Peyer's patch (tissue), 4 donors: ENCODE results near the gene CYP2U1.

Source experiments
- POLR2A ChIP-seq, 2 donors: fragments of 450-650 bp; IDR thresholded peaks; one replicate each; pipeline ENCODE4 v1.5.1; 2017; ENCODE audit warnings: antibody characterized with exemption in 2 of 2, mild to moderate bottlenecking in 2 of 2, moderate library complexity in 2 of 2
- TF ChIP-seq, protein P1 (sequence below), 6 experiments: fragments of 450-650 bp in 4 of 6; fragments of 200-600 bp in 2 of 6; sonication (generic) in 1 of 6; IDR thresholded peaks; one replicate each; pipeline ENCODE4 v1.5.1; 2017 to 2019; ENCODE audit warnings: antibody characterized with exemption in 6 of 6, mild to moderate bottlenecking in 3 of 6, moderate library complexity in 1 of 6

DNA sequence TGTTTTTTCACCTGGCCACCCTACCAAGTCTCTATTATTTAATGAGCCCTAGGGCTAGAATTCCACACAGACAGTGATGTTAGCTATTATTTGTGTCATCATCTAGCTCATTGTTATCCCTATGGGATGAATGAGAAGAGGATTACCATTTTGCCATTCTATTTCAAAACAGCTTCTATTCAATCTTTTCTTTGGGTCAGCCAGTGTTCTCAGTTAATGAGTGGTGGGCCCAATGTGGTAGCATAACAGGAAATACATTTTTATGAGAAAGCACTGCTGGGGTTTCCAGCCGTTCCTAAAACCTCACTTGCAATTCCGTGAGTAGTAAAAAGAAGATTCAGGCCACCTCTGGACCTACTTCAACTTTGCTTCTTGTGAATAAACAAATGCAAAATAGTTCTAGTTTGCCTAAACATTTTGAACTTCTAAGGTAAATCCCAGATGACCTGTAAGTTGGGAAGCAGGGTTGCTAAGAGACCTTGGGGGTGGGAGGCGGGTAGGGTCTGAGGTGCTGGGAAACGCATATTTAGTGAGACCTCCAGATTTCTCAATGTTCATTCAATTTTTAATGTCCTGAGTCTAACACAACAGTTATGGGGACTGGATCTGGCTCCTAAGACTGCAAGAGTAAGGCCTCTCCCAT lies 24.8 kb upstream of the CYP2U1 start:
- TF ChIP-seq POLR2A (IDR thresholded peaks at IDR 0.05), result no peak
- TF ChIP-seq, protein P1, sequence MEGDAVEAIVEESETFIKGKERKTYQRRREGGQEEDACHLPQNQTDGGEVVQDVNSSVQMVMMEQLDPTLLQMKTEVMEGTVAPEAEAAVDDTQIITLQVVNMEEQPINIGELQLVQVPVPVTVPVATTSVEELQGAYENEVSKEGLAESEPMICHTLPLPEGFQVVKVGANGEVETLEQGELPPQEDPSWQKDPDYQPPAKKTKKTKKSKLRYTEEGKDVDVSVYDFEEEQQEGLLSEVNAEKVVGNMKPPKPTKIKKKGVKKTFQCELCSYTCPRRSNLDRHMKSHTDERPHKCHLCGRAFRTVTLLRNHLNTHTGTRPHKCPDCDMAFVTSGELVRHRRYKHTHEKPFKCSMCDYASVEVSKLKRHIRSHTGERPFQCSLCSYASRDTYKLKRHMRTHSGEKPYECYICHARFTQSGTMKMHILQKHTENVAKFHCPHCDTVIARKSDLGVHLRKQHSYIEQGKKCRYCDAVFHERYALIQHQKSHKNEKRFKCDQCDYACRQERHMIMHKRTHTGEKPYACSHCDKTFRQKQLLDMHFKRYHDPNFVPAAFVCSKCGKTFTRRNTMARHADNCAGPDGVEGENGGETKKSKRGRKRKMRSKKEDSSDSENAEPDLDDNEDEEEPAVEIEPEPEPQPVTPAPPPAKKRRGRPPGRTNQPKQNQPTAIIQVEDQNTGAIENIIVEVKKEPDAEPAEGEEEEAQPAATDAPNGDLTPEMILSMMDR (IDR thresholded peaks at IDR 0.05), result no peak
